ENCODE results near the gene OR2H2. TPM values are rescaled to one million over a fixed set of nuclear protein-coding genes. Genes with fewer than 3 reads are reported as not detected.

OR2H2 gene
- total RNA-seq, 1 donor from 2014 or later: not detected

GRCh38 chr6:29603456-29603855, 18.5 kb downstream of the OR2H2 start:
- Histone ChIP-seq H3K27ac (ENCODE audit: low read depth, low read length) (no peak overlapping the region), H2AFZ (ENCODE audit: low read depth, low read length) (no peak overlapping the region), H3K4me1 (ENCODE audit: insufficient read depth, low read length) (no peaks in the 10 kb centered on the region), H3K9me3 (ENCODE audit: insufficient read depth, low read depth, low read length) (no peaks in the 10 kb centered on the region), H3K4me3 (ENCODE audit: insufficient read depth, low read depth, low read length) (no peak overlapping the region), H3K9ac (ENCODE audit: low read length) (no peak overlapping the region), H3K4me2 (ENCODE audit: low read length) (no peak overlapping the region), H3K79me2 (ENCODE audit: insufficient read depth, low read length) (no peaks in the 10 kb centered on the region), H3K27me3 (ENCODE audit: insufficient read depth, low read length) (no peaks in the 10 kb centered on the region), H3K36me3 (ENCODE audit: insufficient read depth, low read length) (peaks cover 37% of the 10 kb centered on the region), H4K20me1 (ENCODE audit: insufficient read depth, low read length) (peaks cover 5% of the 10 kb centered on the region)
- FAIRE-seq (no peak), DNase-seq (ENCODE audit: low read depth) (no peak)
- Mint-ChIP-seq H3K27me3 (ENCODE audit: low read depth, unreplicated experiment) (no peaks in the 10 kb centered on the region), H3K4me3 (ENCODE audit: unreplicated experiment) (no peak overlapping the region), H3K36me3 (ENCODE audit: low read depth, unreplicated experiment) (peaks cover 46% of the 10 kb centered on the region), H3K27ac (ENCODE audit: unreplicated experiment) (no peak overlapping the region), H3K9me3 (ENCODE audit: unreplicated experiment) (no peaks in the 10 kb centered on the region), H3K4me1 (ENCODE audit: low read depth, unreplicated experiment) (peaks cover 2% of the 10 kb centered on the region)
- TF ChIP-seq CTCF (IDR thresholded peaks at IDR 0.05; ENCODE audit: insufficient read depth, low read depth, low read length) (no peak), EZH2 (IDR thresholded peaks at IDR 0.05; ENCODE audit: insufficient read depth, low read length) (no peak)

GRCh38 chr6:29603930-29604329, 19.0 kb downstream of the OR2H2 start:
- peaks cover 39% of the 10 kb centered on the region for H3K36me3 ChIP-seq (ENCODE audit: insufficient read depth, low read length)

More at GRCh38 chr6:29603930-29604329, 19.0 kb downstream of the OR2H2 start:
- H3K27me3 Mint-ChIP-seq (ENCODE audit: low read depth, unreplicated experiment): no peaks in the 10 kb centered on the region
- FAIRE-seq (no peak), DNase-seq (ENCODE audit: low read depth) (no peak)
- Histone ChIP-seq H3K4me2 (ENCODE audit: low read length) (no peak overlapping the region), H3K27me3 (ENCODE audit: insufficient read depth, low read length) (no peaks in the 10 kb centered on the region), H3K79me2 (ENCODE audit: insufficient read depth, low read length) (no peaks in the 10 kb centered on the region), H2AFZ (ENCODE audit: low read depth, low read length) (no peak overlapping the region), H3K27ac (ENCODE audit: low read depth, low read length) (no peak overlapping the region), H3K4me1 (ENCODE audit: insufficient read depth, low read length) (no peaks in the 10 kb centered on the region), H3K9me3 (ENCODE audit: insufficient read depth, low read depth, low read length) (no peaks in the 10 kb centered on the region), H3K4me3 (ENCODE audit: insufficient read depth, low read depth, low read length) (no peak overlapping the region), H3K9ac (ENCODE audit: low read length) (no peak overlapping the region), H4K20me1 (ENCODE audit: insufficient read depth, low read length) (peaks cover 5% of the 10 kb centered on the region)
- TF ChIP-seq EZH2 (IDR thresholded peaks at IDR 0.05; ENCODE audit: insufficient read depth, low read length) (no peak), CTCF (IDR thresholded peaks at IDR 0.05; ENCODE audit: insufficient read depth, low read depth, low read length) (no peak)
- no peaks in the 10 kb centered on the region for H3K9me3 Mint-ChIP-seq (ENCODE audit: unreplicated experiment)
- no peak overlapping the region for H3K27ac Mint-ChIP-seq (ENCODE audit: unreplicated experiment)
- H3K4me3 Mint-ChIP-seq (ENCODE audit: unreplicated experiment): no peak overlapping the region
- H3K4me1 Mint-ChIP-seq (ENCODE audit: low read depth, unreplicated experiment): peaks cover 2% of the 10 kb centered on the region
- peaks cover 46% of the 10 kb centered on the region for H3K36me3 Mint-ChIP-seq (ENCODE audit: low read depth, unreplicated experiment)
